Panc1 (cell line): ENCODE results near the gene TF. TPM values are rescaled to one million over a fixed set of nuclear protein-coding genes. Genes with fewer than 3 reads are reported as not detected.

Source experiments
- ATAC-seq: fragments of 200-7000 bp; cut with Tn5 transposase; 2 replicates; pipeline ENCODE4 v1.9.1; 2020; ENCODE audit warnings: mild to moderate bottlenecking, moderate library complexity
- BruUV-seq: library from RNA; stranded (reverse); fragments of 400-500 nt; replicated peaks from 2 replicates; lab custom pipeline; 2021; lab: Mats Ljungman, UMichigan
- CTCF ChIA-PET: fragments of 300-600 bp; sonication (Branson Sonifier 250); formaldehyde crosslinking; loops from one replicate; lab custom pipeline; 2022; ENCODE audit warnings: antibody characterized with exemption; lab: Charles Lee
- POLR2A ChIA-PET: fragments of 300-600 bp; sonication (Branson Sonifier 250); formaldehyde crosslinking; loops from one replicate; lab custom pipeline; 2022; ENCODE audit warnings: antibody characterized with exemption; lab: Charles Lee
- DNase-seq: peaks from one replicate; pipeline ENCODE4 v3.0.0-alpha.2; 2010; ENCODE audit warnings: low read depth, low spot score
- H3K27ac ChIP-seq: 2 replicates; pipeline ENCODE4 v1.5.1; 2011; ENCODE audit warnings: mild to moderate bottlenecking, low read length, inconsistent platforms
- H3K27me3 ChIP-seq: fragments of 200-500 bp; sonication (Bioruptor generic); 2 replicates; pipeline ENCODE4 v1.6.0; 2014; ENCODE audit warnings: low read length, inconsistent platforms; ENCODE audit not compliant: control insufficient read depth, insufficient read depth
- H3K36me3 ChIP-seq: fragments of 200-500 bp; sonication (Bioruptor generic); 2 replicates; pipeline ENCODE4 v1.5.1; 2014; ENCODE audit warnings: inconsistent platforms, mild to moderate bottlenecking, low read length, moderate library complexity; ENCODE audit not compliant: control insufficient read depth, insufficient read depth
- H3K4me1 ChIP-seq: 2 replicates; pipeline ENCODE4 v1.5.1; 2011; ENCODE audit warnings: inconsistent platforms, mild to moderate bottlenecking, low read length, moderate library complexity; ENCODE audit not compliant: control insufficient read depth, insufficient read depth
- H3K4me3 ChIP-seq, 2 experiments: 2 replicates each; pipeline ENCODE4 v1.5.1; 2011 to 2012; ENCODE audit warnings: low read depth in 2 of 2, low read length in 2 of 2, mild to moderate bottlenecking in 2 of 2, inconsistent platforms in 1 of 2, moderate library complexity in 1 of 2
- H3K9me3 ChIP-seq: fragments of 200-500 bp; sonication (Bioruptor generic); 2 replicates; pipeline ENCODE4 v1.5.1; 2014; ENCODE audit warnings: low read depth, mild to moderate bottlenecking, inconsistent platforms, low read length, moderate library complexity; ENCODE audit not compliant: control insufficient read depth, insufficient read depth
- CTCF ChIP-seq: fragments of 450-650 bp; IDR thresholded peaks from 2 replicates; pipeline ENCODE4 v1.5.1; 2017; ENCODE audit warnings: mild to moderate bottlenecking
- POLR2AphosphoS5 ChIP-seq: IDR thresholded peaks from 2 replicates; pipeline ENCODE4 v1.6.1; 2012; ENCODE audit warnings: mild to moderate bottlenecking, low read depth, low read length, moderate library complexity
- SIN3A ChIP-seq: IDR thresholded peaks from 2 replicates; pipeline ENCODE4 v1.6.1; 2012; ENCODE audit warnings: low read depth, mild to moderate bottlenecking, low read length, moderate library complexity, borderline replicate concordance; ENCODE audit not compliant: insufficient read depth
- TCF7L2 ChIP-seq: IDR thresholded peaks from 2 replicates; pipeline ENCODE4 v1.6.1; 2011; ENCODE audit warnings: mild to moderate bottlenecking, low read depth, low read length, inconsistent platforms
- in situ Hi-C: cut with HindIII; loops from 2 replicates; pipeline ENCODE4 v1.10.0; 2016; ENCODE audit warnings: low sequenced_read_pairs, low pct_unique_long_range_greater_than_20kb
- intact Hi-C: fragments of 100-400 bp; cut with micrococcal nuclease; formaldehyde crosslinking; loops from one replicate; pipeline ENCODE4 v1.10.0; 2022; ENCODE audit not compliant: unreplicated experiment
- total RNA-seq: library from RNA; stranded (reverse); gene quantifications from one replicate; pipeline ENCODE4 v1.2.1, GENCODE V29; 2021; ENCODE audit not compliant: unreplicated experiment
- TF ChIP-seq, protein P1 (sequence below), 2 experiments: IDR thresholded peaks; 2 replicates each; pipeline ENCODE4 v1.6.1; 2011 to 2012; ENCODE audit warnings: low read depth in 2 of 2, control low read depth in 1 of 2, low read length in 1 of 2, mild to moderate bottlenecking in 1 of 2, moderate library complexity in 1 of 2; ENCODE audit not compliant: insufficient read depth in 1 of 2

Gene TF
- total RNA-seq, 1 experiment from 2014 or later, result 9.5 TPM

DNA sequence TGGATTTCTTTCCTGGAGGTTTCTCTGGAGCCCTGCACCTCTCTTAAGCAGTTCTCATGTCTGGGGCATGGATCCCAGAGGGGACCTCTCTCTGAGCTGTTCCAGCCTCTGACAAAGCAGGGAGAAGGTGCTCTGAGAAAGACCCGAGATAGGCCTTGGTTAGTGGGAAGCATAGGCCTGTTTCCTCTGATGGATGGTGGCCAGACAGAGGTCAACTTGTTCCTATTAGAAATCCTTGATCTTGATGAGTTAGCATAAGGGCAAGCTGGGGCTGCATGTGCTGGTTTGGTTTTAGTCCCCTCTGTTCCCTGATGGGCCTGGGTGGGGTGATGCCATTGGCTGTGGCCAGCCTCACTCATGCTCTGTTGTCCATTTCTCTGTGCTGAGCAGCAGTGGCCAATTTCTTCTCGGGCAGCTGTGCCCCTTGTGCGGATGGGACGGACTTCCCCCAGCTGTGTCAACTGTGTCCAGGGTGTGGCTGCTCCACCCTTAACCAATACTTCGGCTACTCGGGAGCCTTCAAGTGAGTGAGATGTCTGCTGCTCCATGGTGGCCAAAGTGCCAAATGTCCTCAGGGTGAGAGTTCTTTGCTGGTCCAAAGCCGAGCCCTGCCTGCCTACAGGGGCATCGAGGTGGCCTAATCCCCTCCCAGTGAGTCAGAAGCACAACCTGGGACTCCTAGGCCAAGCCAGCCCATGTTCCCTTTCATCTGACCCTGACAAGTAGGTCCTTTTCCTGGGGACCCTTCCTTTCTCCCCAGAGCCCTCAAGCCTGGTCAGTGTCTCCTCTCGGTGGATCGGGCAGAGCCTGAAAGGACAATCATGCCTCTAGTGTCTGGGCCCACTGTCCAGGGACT lies 9.0 kb downstream of the TF start:
- intact Hi-C loops, result no loop called here
- Histone ChIP-seq H3K4me3 (no peak overlapping the region), H3K27me3 (peaks cover 6% of the 10 kb centered on the region), H3K4me1 (no peaks in the 10 kb centered on the region), H3K36me3 (no peaks in the 10 kb centered on the region), H3K9me3 (no peaks in the 10 kb centered on the region), H3K27ac (no peak overlapping the region)
- POLR2A ChIA-PET, result no interaction called here
- DNase-seq, result no peak
- ATAC-seq, result no peak
- CTCF ChIA-PET, result no interaction called here
- in situ Hi-C loops, result no loop called here
- TF ChIP-seq CTCF, result no peak
- TF ChIP-seq, protein P1, sequence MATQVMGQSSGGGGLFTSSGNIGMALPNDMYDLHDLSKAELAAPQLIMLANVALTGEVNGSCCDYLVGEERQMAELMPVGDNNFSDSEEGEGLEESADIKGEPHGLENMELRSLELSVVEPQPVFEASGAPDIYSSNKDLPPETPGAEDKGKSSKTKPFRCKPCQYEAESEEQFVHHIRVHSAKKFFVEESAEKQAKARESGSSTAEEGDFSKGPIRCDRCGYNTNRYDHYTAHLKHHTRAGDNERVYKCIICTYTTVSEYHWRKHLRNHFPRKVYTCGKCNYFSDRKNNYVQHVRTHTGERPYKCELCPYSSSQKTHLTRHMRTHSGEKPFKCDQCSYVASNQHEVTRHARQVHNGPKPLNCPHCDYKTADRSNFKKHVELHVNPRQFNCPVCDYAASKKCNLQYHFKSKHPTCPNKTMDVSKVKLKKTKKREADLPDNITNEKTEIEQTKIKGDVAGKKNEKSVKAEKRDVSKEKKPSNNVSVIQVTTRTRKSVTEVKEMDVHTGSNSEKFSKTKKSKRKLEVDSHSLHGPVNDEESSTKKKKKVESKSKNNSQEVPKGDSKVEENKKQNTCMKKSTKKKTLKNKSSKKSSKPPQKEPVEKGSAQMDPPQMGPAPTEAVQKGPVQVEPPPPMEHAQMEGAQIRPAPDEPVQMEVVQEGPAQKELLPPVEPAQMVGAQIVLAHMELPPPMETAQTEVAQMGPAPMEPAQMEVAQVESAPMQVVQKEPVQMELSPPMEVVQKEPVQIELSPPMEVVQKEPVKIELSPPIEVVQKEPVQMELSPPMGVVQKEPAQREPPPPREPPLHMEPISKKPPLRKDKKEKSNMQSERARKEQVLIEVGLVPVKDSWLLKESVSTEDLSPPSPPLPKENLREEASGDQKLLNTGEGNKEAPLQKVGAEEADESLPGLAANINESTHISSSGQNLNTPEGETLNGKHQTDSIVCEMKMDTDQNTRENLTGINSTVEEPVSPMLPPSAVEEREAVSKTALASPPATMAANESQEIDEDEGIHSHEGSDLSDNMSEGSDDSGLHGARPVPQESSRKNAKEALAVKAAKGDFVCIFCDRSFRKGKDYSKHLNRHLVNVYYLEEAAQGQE (IDR thresholded peaks at IDR 0.05; ENCODE audit: insufficient read depth in 1 of 2, low read depth in 2 of 2, low read length in 1 of 2), result no peak
- TF ChIP-seq POLR2AphosphoS5, result no peak
- BruUV-seq, result no TSS peak

DNA sequence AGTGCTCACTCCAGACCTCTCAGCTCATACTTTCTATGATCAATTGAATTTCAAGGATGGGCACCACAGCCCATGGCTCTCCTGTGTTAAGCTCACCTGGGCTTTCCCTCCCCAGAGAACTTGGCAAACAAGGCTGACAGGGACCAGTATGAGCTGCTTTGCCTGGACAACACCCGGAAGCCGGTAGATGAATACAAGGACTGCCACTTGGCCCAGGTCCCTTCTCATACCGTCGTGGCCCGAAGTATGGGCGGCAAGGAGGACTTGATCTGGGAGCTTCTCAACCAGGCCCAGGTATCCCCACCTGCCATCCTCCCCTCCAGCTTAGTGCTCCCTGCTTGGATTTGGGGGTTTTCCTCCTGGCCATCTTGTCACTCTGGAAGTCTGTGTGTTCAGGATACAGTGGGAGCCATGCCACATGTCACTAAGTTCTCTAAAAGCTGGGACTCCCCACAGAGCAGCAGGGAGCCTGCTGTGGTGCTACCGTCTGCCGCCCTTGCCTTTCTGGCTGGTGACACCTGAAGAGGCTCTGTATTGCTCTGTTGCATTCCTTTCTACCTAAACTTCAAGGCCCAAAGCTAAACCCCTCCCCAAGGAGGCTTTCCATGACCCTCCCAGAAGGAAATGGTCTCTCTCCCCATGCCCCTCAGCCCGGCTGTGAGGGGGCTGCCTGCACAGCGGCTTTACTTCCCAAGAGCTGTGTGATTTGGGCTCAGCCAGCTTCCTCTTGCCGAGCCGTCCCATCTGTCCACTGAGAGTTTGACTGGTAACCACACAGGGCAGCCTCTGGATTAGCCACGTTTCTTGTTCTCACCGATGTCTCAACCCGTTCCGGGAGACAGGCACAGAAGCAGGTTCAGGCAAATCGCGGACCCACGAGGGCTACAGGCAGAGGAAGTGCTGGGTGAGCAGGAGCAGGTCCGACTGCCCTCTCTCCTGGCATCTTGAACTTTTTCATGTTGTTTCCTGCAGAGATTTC lies 10.8 kb downstream of the TF start:
- no peaks in the 10 kb centered on the region for H3K4me1 ChIP-seq
- no TSS peak for BruUV-seq
- intact Hi-C loops, result no loop called here
- in situ Hi-C loops, result no loop called here
- H3K36me3 ChIP-seq, result no peaks in the 10 kb centered on the region
- DNase-seq (no peak), ATAC-seq (no peak)
- peaks cover 10% of the 10 kb centered on the region for H3K27me3 ChIP-seq
- TF ChIP-seq SIN3A (no peak), CTCF (no peak), TCF7L2 (no peak), POLR2AphosphoS5 (no peak)
- TF ChIP-seq, protein P1 (IDR thresholded peaks at IDR 0.05; ENCODE audit: insufficient read depth in 1 of 2, low read depth in 2 of 2, low read length in 1 of 2), result no peak
- H3K4me3 ChIP-seq, result no peak overlapping the region
- POLR2A ChIA-PET, result no interaction called here
- H3K27ac ChIP-seq, result no peak overlapping the region
- CTCF ChIA-PET, result no interaction called here
- no peaks in the 10 kb centered on the region for H3K9me3 ChIP-seq
